HAP-1 (cell line): ENCODE measurements around the gene PSMB7.

Source experiments
- DNase-seq, 2 experiments: peaks; one replicate each; pipeline ENCODE4 v3.0.0-alpha.2; 2016 to 2020; ENCODE audit warnings: low spot score in 2 of 2
- H3K27me3 ChIP-seq: fragments of 250-450 bp; sonication (Bioruptor Pico); 2 replicates; pipeline ENCODE4 v1.5.1; 2020; ENCODE audit warnings: low read depth, mild to moderate bottlenecking, moderate library complexity
- H3K36me3 ChIP-seq: fragments of 250-450 bp; sonication (Bioruptor Pico); replicated peaks from 2 replicates; pipeline ENCODE4 v1.5.1; 2020; ENCODE audit warnings: mild to moderate bottlenecking
- H3K4me1 ChIP-seq: fragments of 250-450 bp; sonication (Bioruptor Pico); 2 replicates; pipeline ENCODE4 v1.5.1; 2020; ENCODE audit warnings: mild to moderate bottlenecking
- H3K4me3 ChIP-seq: fragments of 250-450 bp; sonication (Bioruptor Pico); 2 replicates; pipeline ENCODE4 v1.5.1; 2020; ENCODE audit warnings: mild to moderate bottlenecking, moderate library complexity
- H3K9me3 ChIP-seq: fragments of 250-450 bp; sonication (Bioruptor Pico); 2 replicates; pipeline ENCODE4 v1.5.1; 2020; ENCODE audit warnings: mild to moderate bottlenecking, moderate library complexity
- in situ Hi-C: fragments of 300-500 bp; cut with MboI; formaldehyde crosslinking; loops from 3 replicates; pipeline ENCODE4 v1.14.3; 2020; ENCODE audit warnings: low sequenced_read_pairs, inconsistent platforms, mixed read lengths

PSMB7 gene

GRCh38 chr9:124312290-124313265 is 102.7 kb downstream of the PSMB7 start:
- no peaks in the 10 kb centered on the region for H3K27me3 ChIP-seq
- peaks cover 20% of the 10 kb centered on the region for H3K36me3 ChIP-seq
- H3K9me3 ChIP-seq, result no peaks in the 10 kb centered on the region
- H3K4me1 ChIP-seq, result no peaks in the 10 kb centered on the region
- in situ Hi-C loops, result loop anchor here (25.0 kb wide), 1 partner anchor 775 kb away; no protein-coding TSS in a partner anchor
- DNase-seq, result no peak
- no peak overlapping the region for H3K4me3 ChIP-seq

DNA sequence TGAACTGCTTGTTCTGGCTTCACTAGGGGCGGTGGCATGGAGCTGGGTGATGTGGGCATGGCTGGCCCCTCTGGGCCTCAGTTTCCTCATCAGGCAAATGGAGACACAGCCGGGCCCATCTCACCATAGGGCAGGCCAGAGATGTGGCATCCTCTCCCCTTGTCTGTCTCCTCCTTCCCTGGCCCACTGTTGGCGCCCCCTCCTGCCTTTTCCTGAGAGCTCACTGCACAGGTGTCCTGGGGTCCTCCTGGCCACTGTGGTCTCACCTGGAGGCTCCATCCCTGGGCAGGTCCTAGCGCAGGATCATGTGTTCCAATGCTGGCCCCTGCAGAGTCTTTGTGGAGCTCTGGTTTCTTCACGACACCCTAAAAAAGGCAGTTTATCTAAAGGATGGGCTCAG is 104.0 kb downstream of the PSMB7 start:
- Histone ChIP-seq H3K4me1 (no peaks in the 10 kb centered on the region), H3K4me3 (no peak overlapping the region), H3K9me3 (no peaks in the 10 kb centered on the region), H3K27me3 (no peaks in the 10 kb centered on the region), H3K36me3 (peaks cover 16% of the 10 kb centered on the region)
- in situ Hi-C loops, result loop anchor here (25.0 kb wide), 1 partner anchor 774 kb away; no protein-coding TSS in a partner anchor
- DNase-seq, result no peak

GRCh38 chr9:124309667-124310084 is 105.6 kb downstream of the PSMB7 start:
- H3K4me3 ChIP-seq, result no peak overlapping the region

DNA sequence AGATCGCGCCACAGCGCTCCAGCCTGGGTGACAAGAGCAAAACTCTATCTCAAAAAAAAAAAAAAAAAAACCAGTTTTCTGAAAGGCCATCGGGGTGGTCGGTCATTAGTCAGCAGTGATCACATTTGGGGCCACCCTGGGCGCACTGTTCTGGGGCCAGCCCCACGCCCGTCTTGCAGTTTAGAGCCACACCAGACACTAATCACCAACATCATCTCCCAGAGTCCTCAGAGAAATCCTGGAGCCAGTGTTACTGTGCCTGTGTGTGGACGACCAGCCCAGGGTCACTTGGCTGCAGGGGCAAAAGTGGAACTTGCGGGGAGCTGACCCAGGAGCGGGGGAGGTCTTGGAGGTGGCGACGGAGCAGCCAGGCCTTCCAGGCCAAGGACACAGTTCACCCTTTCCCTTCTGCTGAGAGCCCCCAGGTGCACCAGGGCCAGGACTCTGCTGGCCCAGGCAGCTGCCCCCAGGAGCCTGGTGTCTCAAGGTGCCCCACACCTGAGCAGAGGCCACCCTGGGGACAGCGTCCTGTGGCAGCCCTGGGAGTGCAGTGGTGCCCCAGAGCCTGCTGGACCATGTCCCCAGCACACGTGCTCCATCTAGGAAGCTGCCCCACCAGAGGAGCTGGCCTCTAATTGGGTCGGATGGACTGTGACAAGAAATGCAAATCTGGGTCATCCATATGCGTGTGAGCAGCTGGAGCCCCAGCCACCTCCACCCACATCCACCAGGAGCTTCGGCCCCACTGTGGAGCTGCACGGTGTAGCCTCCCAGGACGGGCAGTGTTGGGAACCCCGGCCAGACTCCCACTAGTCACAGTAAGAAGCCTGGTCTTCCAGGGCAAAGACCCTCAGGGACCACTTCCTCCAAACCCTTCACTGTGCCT is 106.4 kb downstream of the PSMB7 start:
- H3K36me3 ChIP-seq, result peaks cover 10% of the 10 kb centered on the region
- no peaks in the 10 kb centered on the region for H3K9me3 ChIP-seq
- no peaks in the 10 kb centered on the region for H3K27me3 ChIP-seq
- DNase-seq, result no peak
- in situ Hi-C loops, result loop anchor here (25.0 kb wide), 1 partner anchor 772 kb away; no protein-coding TSS in a partner anchor
- H3K4me1 ChIP-seq, result no peaks in the 10 kb centered on the region
- no peak overlapping the region for H3K4me3 ChIP-seq

More at GRCh38 chr9:124309667-124310084, 105.6 kb downstream of the PSMB7 start:
- DNase-seq, result no peak
- Histone ChIP-seq H3K36me3 (peaks cover 6% of the 10 kb centered on the region), H3K27me3 (no peaks in the 10 kb centered on the region), H3K4me1 (no peaks in the 10 kb centered on the region), H3K9me3 (no peaks in the 10 kb centered on the region)
- in situ Hi-C loops, result loop anchor here (25.0 kb wide), 1 partner anchor 772 kb away; no protein-coding TSS in a partner anchor

DNA sequence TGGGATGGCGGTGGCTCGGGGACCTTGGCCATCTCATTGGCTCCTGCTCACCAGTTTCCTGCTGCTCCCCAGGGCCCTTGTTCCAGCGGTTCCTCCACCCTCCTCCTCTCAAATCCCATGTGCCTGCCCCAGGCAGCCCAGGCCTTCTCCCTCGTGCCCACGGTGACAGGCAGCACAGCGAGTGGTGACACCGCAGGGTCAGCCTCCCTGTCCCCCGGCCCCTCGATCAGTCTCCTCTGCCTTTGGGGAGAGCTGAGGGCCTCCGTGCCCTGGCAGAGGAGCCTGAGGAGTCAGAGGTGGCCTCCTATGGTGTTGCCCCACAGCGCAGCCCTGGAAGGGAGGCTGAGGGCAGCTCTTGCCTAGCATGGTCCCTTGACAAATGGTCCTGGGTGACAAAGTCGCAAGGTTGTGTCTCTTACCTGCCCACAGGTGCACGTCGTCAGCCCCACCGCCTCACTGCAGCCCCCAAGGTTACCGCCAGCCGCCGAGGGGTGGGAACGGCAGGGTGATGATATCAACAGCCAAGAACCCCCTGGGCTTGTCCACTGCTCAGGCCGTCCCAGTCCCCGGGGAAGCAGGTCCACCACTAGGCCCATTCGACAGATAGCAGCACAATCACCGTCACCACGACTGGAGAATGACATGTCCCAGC is 107.7 kb downstream of the PSMB7 start:
- peaks cover 14% of the 10 kb centered on the region for H3K36me3 ChIP-seq
- in situ Hi-C loops, result loop anchor here (25.0 kb wide), 1 partner anchor 770 kb away; no protein-coding TSS in a partner anchor

DNA sequence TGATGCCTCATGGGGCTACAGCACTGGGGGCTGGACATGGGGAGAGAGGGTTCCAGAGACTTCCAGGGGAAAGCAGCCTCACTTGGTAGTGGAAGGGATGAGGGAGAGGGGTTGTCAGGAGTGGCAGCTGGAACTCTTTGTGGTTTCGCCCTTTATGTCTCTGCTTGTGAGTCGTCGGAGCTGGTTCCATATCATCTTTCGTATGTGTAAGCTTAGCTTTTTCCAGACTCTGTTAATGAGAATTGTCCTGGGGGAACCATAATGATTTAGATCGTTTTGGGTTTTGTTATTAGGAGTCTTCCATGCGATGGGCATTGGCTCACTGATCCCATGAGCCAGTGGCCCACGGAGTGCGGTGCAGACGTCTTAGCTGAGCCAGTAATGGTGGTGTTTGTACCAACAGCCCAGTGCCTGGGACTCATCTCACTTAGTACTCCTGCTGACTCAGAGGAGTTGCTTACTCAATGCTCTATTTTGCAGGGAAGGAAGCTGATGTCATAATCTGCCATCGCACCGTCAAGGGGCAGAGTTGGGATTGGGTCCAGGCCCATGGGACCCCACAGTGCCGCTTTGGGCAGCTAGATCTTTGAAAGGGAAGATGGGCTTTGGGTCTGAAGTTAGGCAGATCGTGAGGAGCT is 109.0 kb downstream of the PSMB7 start:
- H3K27me3 ChIP-seq, result no peaks in the 10 kb centered on the region
- H3K36me3 ChIP-seq, result peaks cover 14% of the 10 kb centered on the region
- H3K4me1 ChIP-seq, result no peaks in the 10 kb centered on the region
- no peaks in the 10 kb centered on the region for H3K9me3 ChIP-seq
- no peak for DNase-seq
- no peak overlapping the region for H3K4me3 ChIP-seq
- in situ Hi-C loops, result loop anchor here (25.0 kb wide), 1 partner anchor 769 kb away; no protein-coding TSS in a partner anchor

More for the DNA sequence above, 107.7 kb downstream of the PSMB7 start:
- Histone ChIP-seq H3K9me3 (no peaks in the 10 kb centered on the region), H3K4me3 (no peak overlapping the region), H3K27me3 (no peaks in the 10 kb centered on the region), H3K4me1 (no peaks in the 10 kb centered on the region)
- DNase-seq, result no peak

DNA sequence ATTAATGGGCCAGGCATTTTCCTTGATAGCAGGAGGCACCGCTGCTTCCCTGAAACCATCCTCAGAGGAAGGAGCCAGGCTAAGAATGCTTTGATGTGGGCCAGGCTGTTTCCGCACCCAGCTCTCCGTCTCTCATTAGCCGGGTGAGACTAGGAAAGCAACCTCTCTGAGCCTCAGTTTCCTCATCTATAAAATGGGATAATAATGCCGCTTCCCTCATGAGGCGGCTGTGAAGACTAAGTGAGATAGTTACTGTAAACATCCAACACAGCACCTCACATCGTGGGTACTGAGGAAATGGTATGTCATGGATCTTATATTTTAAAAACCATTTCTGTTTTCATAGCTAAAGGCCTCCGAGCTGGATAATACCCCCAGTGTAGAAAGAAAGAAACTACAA is 111.0 kb downstream of the PSMB7 start:
- no peak for DNase-seq
- no peak overlapping the region for H3K4me3 ChIP-seq
- peaks cover 14% of the 10 kb centered on the region for H3K36me3 ChIP-seq
- in situ Hi-C loops, result loop anchor here (25.0 kb wide), 1 partner anchor 767 kb away; no protein-coding TSS in a partner anchor
- H3K27me3 ChIP-seq, result no peaks in the 10 kb centered on the region
- no peaks in the 10 kb centered on the region for H3K9me3 ChIP-seq
- H3K4me1 ChIP-seq, result no peaks in the 10 kb centered on the region

- H3K9me3 ChIP-seq, result no peaks in the 10 kb centered on the region
- no peaks in the 10 kb centered on the region for H3K4me1 ChIP-seq
- H3K36me3 ChIP-seq, result peaks cover 14% of the 10 kb centered on the region
- H3K27me3 ChIP-seq, result no peaks in the 10 kb centered on the region
- in situ Hi-C loops, result loop anchor here (25.0 kb wide), 1 partner anchor 766 kb away; no protein-coding TSS in a partner anchor
- no peak overlapping the region for H3K4me3 ChIP-seq
- DNase-seq, result no peak
Observed at GRCh38 chr9:124303762-124304161, 111.5 kb downstream of the PSMB7 start.
